ENCODE data around the gene CSMD2. TPM values are rescaled to one million over a fixed set of nuclear protein-coding genes. Genes with fewer than 3 reads are reported as not detected.

CSMD2 gene
- total RNA-seq, 2 donors from 2014 or later, result 0.62 to 2.8 TPM

DNA sequence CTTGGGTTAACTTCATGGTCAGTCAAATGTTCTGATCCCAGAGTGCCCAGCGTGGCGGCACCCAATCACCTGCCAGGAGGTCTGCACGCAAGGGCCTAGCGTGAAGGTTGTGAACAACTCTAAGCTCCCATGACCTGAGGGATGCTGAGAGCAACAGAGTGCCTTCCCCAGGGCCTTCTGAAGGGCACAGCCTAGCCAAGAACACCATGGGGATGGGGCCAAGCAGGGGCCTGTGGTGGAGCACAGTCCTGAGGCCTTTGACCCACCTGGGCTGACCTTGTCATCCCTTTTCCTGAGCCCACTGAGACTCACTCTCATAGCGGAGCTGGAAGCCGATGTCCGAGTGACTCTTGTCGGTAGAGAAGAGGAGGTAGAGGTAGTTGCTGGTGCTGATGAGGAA, 440.0 kb downstream of the CSMD2 start:
- Mint-ChIP-seq H3K27me3 (ENCODE audit: insufficient read depth) (no peaks in the 10 kb centered on the region), H3K9me3 (no peaks in the 10 kb centered on the region), H3K4me1 (no peaks in the 10 kb centered on the region), H3K36me3 (ENCODE audit: low read depth) (no peaks in the 10 kb centered on the region), H3K4me3 (no peak overlapping the region), H3K27ac (no peak overlapping the region)
- H3K4me1 ChIP-seq (ENCODE audit: control insufficient read depth, insufficient read depth, low read length), result no peaks in the 10 kb centered on the region
- no peak overlapping the region for H3K9ac ChIP-seq (ENCODE audit: extremely low read depth, low read length, poor library complexity, severe bottlenecking)
- no peaks in the 10 kb centered on the region for H3K36me3 ChIP-seq (ENCODE audit: control insufficient read depth, insufficient read depth, low read length)
- 96 to 100% methylated on average over 4 to 8 of the region's 8 CpGs for WGBS, 2 experiments (ENCODE audit: insufficient coverage in 1 of 2, insufficient read length in 1 of 2)
- TF ChIP-seq, protein P1, sequence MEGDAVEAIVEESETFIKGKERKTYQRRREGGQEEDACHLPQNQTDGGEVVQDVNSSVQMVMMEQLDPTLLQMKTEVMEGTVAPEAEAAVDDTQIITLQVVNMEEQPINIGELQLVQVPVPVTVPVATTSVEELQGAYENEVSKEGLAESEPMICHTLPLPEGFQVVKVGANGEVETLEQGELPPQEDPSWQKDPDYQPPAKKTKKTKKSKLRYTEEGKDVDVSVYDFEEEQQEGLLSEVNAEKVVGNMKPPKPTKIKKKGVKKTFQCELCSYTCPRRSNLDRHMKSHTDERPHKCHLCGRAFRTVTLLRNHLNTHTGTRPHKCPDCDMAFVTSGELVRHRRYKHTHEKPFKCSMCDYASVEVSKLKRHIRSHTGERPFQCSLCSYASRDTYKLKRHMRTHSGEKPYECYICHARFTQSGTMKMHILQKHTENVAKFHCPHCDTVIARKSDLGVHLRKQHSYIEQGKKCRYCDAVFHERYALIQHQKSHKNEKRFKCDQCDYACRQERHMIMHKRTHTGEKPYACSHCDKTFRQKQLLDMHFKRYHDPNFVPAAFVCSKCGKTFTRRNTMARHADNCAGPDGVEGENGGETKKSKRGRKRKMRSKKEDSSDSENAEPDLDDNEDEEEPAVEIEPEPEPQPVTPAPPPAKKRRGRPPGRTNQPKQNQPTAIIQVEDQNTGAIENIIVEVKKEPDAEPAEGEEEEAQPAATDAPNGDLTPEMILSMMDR (conservative IDR thresholded peaks at IDR 0.05), result no peak
- H3K9me3 ChIP-seq (ENCODE audit: control insufficient read depth, low read length), result no peaks in the 10 kb centered on the region
- H3K27me3 ChIP-seq (ENCODE audit: control insufficient read depth, insufficient read depth, low read length, poor library complexity, severe bottlenecking), result no peaks in the 10 kb centered on the region
- H3K4me3 ChIP-seq (ENCODE audit: low read length), result no peak overlapping the region
- H3K27ac ChIP-seq (ENCODE audit: low read depth, low read length), result no peak overlapping the region
- no peak for DNase-seq

DNA sequence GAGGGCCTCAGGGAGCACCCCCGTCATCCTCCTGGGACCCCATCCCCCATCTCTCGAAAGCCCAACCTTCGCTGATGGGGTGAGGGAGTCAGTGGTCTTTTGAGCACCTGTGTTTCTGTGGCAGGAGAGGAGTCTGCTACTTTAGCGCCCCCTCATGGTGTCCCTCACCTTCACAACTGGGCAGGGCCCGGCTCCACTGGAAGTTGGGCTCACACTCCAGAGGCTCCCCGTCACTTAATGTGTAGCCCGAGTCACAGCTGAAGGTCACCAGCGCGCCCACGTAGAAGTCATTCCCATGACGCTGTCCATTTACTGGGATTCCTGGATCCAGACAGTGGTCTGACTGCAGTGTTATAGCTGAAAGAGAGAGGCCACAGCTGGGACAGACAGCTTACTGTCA, 440.7 kb downstream of the CSMD2 start:
- WGBS, 2 experiments (ENCODE audit: insufficient coverage in 1 of 2, insufficient read length in 1 of 2), result 92 to 96% methylated on average over 7 to 11 of the region's 11 CpGs
- Histone ChIP-seq H3K27ac (ENCODE audit: low read depth, low read length) (no peak overlapping the region), H3K4me1 (ENCODE audit: control insufficient read depth, insufficient read depth, low read length) (no peaks in the 10 kb centered on the region), H3K36me3 (ENCODE audit: control insufficient read depth, insufficient read depth, low read length) (no peaks in the 10 kb centered on the region), H3K9ac (ENCODE audit: extremely low read depth, low read length, poor library complexity, severe bottlenecking) (no peak overlapping the region), H3K9me3 (ENCODE audit: control insufficient read depth, low read length) (no peaks in the 10 kb centered on the region), H3K27me3 (ENCODE audit: control insufficient read depth, insufficient read depth, low read length, poor library complexity, severe bottlenecking) (no peaks in the 10 kb centered on the region), H3K4me3 (ENCODE audit: low read length) (no peak overlapping the region)
- DNase-seq, result peak; percentile 74
- H3K4me3 Mint-ChIP-seq, result no peak overlapping the region
- no peaks in the 10 kb centered on the region for H3K9me3 Mint-ChIP-seq
- H3K27me3 Mint-ChIP-seq (ENCODE audit: insufficient read depth), result no peaks in the 10 kb centered on the region
- no peak overlapping the region for H3K27ac Mint-ChIP-seq
- H3K4me1 Mint-ChIP-seq, result no peaks in the 10 kb centered on the region
- H3K36me3 Mint-ChIP-seq (ENCODE audit: low read depth), result no peaks in the 10 kb centered on the region
- TF ChIP-seq, protein P1 (conservative IDR thresholded peaks at IDR 0.05), result peak; percentile 67

DNA sequence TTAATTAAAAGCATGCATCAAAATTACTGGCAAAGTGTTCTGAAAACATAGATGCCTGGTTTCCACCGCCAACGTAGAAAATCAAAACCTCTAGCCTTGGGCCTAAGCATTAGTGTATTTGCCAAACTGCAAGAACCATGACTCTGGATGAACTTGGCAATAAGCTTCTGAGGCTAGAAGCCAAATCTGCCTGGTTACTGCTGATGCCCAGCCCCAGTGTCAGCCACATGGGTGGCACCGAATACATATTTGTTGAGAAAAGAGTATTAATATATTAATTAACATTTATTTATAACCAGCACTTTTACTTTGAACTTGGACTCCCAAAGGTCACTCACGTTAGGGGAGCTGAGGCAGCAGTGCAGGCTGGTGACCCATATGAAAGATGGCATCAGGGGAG, 441.8 kb downstream of the CSMD2 start:
- TF ChIP-seq, protein P1 (conservative IDR thresholded peaks at IDR 0.05), result no peak

More for the DNA sequence above, 441.8 kb downstream of the CSMD2 start:
- no peak overlapping the region for H3K4me3 Mint-ChIP-seq
- Histone ChIP-seq H3K9ac (ENCODE audit: extremely low read depth, low read length, poor library complexity, severe bottlenecking) (no peak overlapping the region), H3K36me3 (ENCODE audit: control insufficient read depth, insufficient read depth, low read length) (no peaks in the 10 kb centered on the region), H3K27ac (ENCODE audit: low read depth, low read length) (no peak overlapping the region), H3K4me1 (ENCODE audit: control insufficient read depth, insufficient read depth, low read length) (no peaks in the 10 kb centered on the region), H3K9me3 (ENCODE audit: control insufficient read depth, low read length) (no peaks in the 10 kb centered on the region), H3K4me3 (ENCODE audit: low read length) (no peak overlapping the region), H3K27me3 (ENCODE audit: control insufficient read depth, insufficient read depth, low read length, poor library complexity, severe bottlenecking) (no peaks in the 10 kb centered on the region)
- H3K9me3 Mint-ChIP-seq, result no peaks in the 10 kb centered on the region
- no peaks in the 10 kb centered on the region for H3K36me3 Mint-ChIP-seq (ENCODE audit: low read depth)
- H3K27ac Mint-ChIP-seq, result no peak overlapping the region
- H3K4me1 Mint-ChIP-seq, result no peaks in the 10 kb centered on the region
- no peak for DNase-seq
- no peaks in the 10 kb centered on the region for H3K27me3 Mint-ChIP-seq (ENCODE audit: insufficient read depth)
- 91 to 100% methylated on average over 3 to 4 of the region's 4 CpGs for WGBS, 2 experiments (ENCODE audit: insufficient coverage in 1 of 2, insufficient read length in 1 of 2)
